Gastrocnemius medialis (tissue), 4 donors: ENCODE measurements around the gene GABRB3.

Experiments
- POLR2A ChIP-seq, 2 donors: fragments of 450-650 bp; IDR thresholded peaks; one replicate each; pipeline ENCODE4 v1.6.1; 2017; ENCODE audit warnings: antibody characterized with exemption in 2 of 2, mild to moderate bottlenecking in 2 of 2, moderate library complexity in 2 of 2
- TF ChIP-seq, protein P1 (sequence below), 5 experiments: fragments of 450-650 bp in 3 of 5; fragments of 200-600 bp in 2 of 5; sonication (generic) in 2 of 5; IDR thresholded peaks in 4 of 5; conservative IDR thresholded peaks in 1 of 5; 1 replicate in 4 of 5; 2 replicates in 1 of 5; pipeline ENCODE4 v1.5.1; 2016 to 2019; ENCODE audit warnings: antibody characterized with exemption in 5 of 5, mild to moderate bottlenecking in 3 of 5, moderate library complexity in 3 of 5

DNA sequence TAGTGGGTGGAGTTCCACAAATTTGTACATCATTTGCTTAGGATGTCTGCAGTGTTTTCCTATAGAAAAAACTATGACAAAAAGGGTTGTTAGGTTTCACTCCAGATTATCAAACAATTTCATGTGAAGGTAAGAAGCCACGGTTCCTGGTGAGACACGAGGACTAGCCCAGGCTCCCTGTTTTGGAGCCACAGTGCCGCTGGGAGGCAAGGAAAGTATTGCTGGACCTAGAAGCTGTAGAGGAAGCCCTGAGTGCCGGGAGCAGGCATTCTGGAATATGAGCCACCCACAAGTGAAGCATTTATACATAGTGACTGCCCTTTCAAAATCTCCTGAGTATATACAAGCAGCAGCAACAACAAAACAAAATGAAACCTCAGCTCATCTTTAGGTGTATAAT is 142.0 kb downstream of the GABRB3 start:
- no peak for TF ChIP-seq POLR2A (IDR thresholded peaks at IDR 0.05)
- TF ChIP-seq, protein P1, sequence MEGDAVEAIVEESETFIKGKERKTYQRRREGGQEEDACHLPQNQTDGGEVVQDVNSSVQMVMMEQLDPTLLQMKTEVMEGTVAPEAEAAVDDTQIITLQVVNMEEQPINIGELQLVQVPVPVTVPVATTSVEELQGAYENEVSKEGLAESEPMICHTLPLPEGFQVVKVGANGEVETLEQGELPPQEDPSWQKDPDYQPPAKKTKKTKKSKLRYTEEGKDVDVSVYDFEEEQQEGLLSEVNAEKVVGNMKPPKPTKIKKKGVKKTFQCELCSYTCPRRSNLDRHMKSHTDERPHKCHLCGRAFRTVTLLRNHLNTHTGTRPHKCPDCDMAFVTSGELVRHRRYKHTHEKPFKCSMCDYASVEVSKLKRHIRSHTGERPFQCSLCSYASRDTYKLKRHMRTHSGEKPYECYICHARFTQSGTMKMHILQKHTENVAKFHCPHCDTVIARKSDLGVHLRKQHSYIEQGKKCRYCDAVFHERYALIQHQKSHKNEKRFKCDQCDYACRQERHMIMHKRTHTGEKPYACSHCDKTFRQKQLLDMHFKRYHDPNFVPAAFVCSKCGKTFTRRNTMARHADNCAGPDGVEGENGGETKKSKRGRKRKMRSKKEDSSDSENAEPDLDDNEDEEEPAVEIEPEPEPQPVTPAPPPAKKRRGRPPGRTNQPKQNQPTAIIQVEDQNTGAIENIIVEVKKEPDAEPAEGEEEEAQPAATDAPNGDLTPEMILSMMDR (IDR thresholded peaks at IDR 0.05 in 4 of 5, conservative IDR thresholded peaks at IDR 0.05 in 1 of 5): no peak
